GM19035 (cell line): ENCODE data around the gene ENPP3.

ENCODE experiments used
- ATAC-seq: cut with Tn5 transposase; IDR thresholded peaks from one replicate; pipeline ENCODE4 v1.9.1; 2021; ENCODE audit not compliant: unreplicated experiment

Gene ENPP3

DNA sequence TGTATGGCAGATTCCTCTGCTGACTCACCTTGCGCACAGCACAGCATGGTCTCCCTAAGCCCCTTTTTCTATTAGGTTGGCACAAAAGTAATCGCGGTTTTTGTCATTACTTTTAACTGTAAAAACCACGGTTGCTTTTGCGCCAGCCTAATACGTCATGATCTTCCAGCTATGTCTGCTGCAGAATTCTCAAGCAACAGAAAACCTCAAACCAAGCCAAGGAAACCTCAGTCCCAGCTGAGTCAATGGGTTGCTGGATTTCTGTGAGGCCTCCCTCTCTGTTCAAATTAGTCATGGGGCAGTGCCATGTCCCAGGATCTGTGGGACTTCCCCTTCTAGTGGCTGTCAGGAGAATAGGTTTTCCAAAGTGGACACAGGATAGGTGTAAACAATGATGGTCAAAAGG lies 155.0 kb downstream of the ENPP3 start:
- ATAC-seq, result no peak

GRCh38 chr6:131795366-131795765 lies 158.3 kb downstream of the ENPP3 start:
- ATAC-seq, result no peak
